ENCODE measurements around the gene GTF3C1. TPM values are rescaled to one million over a fixed set of nuclear protein-coding genes. Genes with fewer than 3 reads are reported as not detected.
A peak's percentile ranks its signal among the peaks of the same experiment; 100 is the strongest.

GTF3C1 gene
- total and polyA plus RNA-seq, 2 donors (not counting 1 experiment from before 2014, with no cell fraction given): 31.2 to 49.6 TPM

GRCh38 chr16:27449434-27450195 is 100.1 kb downstream of the GTF3C1 start:
- peaks cover 11% of the 10 kb centered on the region for H3K79me2 ChIP-seq (ENCODE audit: control insufficient read depth, insufficient read depth, low read length)
- H3K4me1 ChIP-seq (ENCODE audit: control insufficient read depth in 2 of 2, insufficient read depth in 2 of 2, low read length in 2 of 2): peaks cover 56 to 76% of the 10 kb centered on the region in 2 donors
- Mint-ChIP-seq H3K4me3 (peak overlapping the region; percentile 91), H3K4me1 (peaks cover 76% of the 10 kb centered on the region), H3K9me3 (ENCODE audit: insufficient read depth) (no peaks in the 10 kb centered on the region), H3K27me3 (no peaks in the 10 kb centered on the region), H3K27ac (peak overlapping the region; percentile 98)
- H4K20me1 ChIP-seq (ENCODE audit: control insufficient read depth, insufficient read depth, low read length, poor library complexity, severe bottlenecking): peaks cover 9% of the 10 kb centered on the region
- H3K4me2 ChIP-seq (replicated peaks; ENCODE audit: low read depth, low read length, poor library complexity, severe bottlenecking): peak overlapping the region; percentile 64
- TF ChIP-seq CTCF (IDR thresholded peaks at IDR 0.05) (no peak), EZH2 (IDR thresholded peaks at IDR 0.05; ENCODE audit: borderline replicate concordance, insufficient read depth, low read depth, low read length, poor library complexity, severe bottlenecking) (no peak)
- CTCF ChIA-PET: interaction anchor here (1.1 to 7.4 kb wide), 11 partner anchors 9 to 270 kb away, joined by 3 to 54 read pairs (median 8); partner anchors contain the start of gene IL21R
- H3K4me3 ChIP-seq (ENCODE audit: control extremely low read depth in 1 of 5, extremely low read depth in 1 of 5, insufficient read depth in 1 of 5, low read depth in 2 of 5, low read length in 4 of 5): peak overlapping the region in 1 of 5 experiments; percentile 17
- peak overlapping the region; percentile 79 to 82 for H3K27ac ChIP-seq (ENCODE audit: low read length in 2 of 2)
- DNase-seq: peak; percentile 93
- no peak overlapping the region for H2AFZ ChIP-seq (ENCODE audit: insufficient read depth, low read depth, low read length, poor library complexity, severe bottlenecking)
- peak overlapping the region; percentile 53 for H3K9ac ChIP-seq (ENCODE audit: low read length)
- POLR2A ChIA-PET: interaction anchor here (0.8 to 2.5 kb wide), 8 partner anchors 19 to 250 kb away, joined by 3 to 16 read pairs (median 6); partner anchors contain the start of gene IL21R
- WGBS (ENCODE audit: insufficient coverage): 14% methylated on average over 31 of the region's 31 CpGs
- intact Hi-C loops (cut with micrococcal nuclease): loop anchor here (1.0 to 2.0 kb wide), 4 partner anchors 23 to 81 kb away; no protein-coding TSS in a partner anchor
- peak; percentile 77 for ATAC-seq (ENCODE audit: low read depth)
- H3K9me3 ChIP-seq (ENCODE audit: control extremely low read depth in 1 of 3, control insufficient read depth in 2 of 3, insufficient read depth in 1 of 3, low read length in 2 of 3): peaks cover 0 to 33% (median 4%) of the 10 kb centered on the region in 3 donors
- H3K27me3 ChIP-seq (replicated peaks in 1 of 4; ENCODE audit: control extremely low read depth in 1 of 4, control insufficient read depth in 3 of 4, insufficient read depth in 4 of 4, low read length in 3 of 4): no peaks in the 10 kb centered on the region
- H3K36me3 ChIP-seq (replicated peaks in 1 of 2; ENCODE audit: control extremely low read depth in 1 of 2, control insufficient read depth in 1 of 2, extremely low read depth in 1 of 2, insufficient read depth in 2 of 2, low read length in 1 of 2): peaks cover 17 to 44% of the 10 kb centered on the region in 2 experiments
